Stimulated activated CD4-positive, alpha-beta T cell treated with anti-CD3 and anti-CD28 coated beads, Interleukin-15, amount 100 ng/mL, for 1 hour (primary cell): ENCODE data around the gene EFNB2.

ENCODE experiments used
- DNase-seq, 2 donors: peaks; one replicate each; pipeline ENCODE4 v3.0.0-alpha.2; 2020; ENCODE audit warnings: low read depth in 1 of 2, low spot score in 1 of 2

Gene EFNB2

GRCh38 chr13:106503730-106504453, 31.6 kb downstream of the EFNB2 start:
- DNase-seq = no peak

- no peak for DNase-seq
Observed at GRCh38 chr13:106503272-106503671, 32.2 kb downstream of the EFNB2 start.

GRCh38 chr13:106500445-106500844, 35.0 kb downstream of the EFNB2 start:
- no peak for DNase-seq

- no peak for DNase-seq
Observed at GRCh38 chr13:106499896-106500295, 35.6 kb downstream of the EFNB2 start.

- no peak for DNase-seq
Observed at GRCh38 chr13:106499113-106499512, 36.3 kb downstream of the EFNB2 start.

GRCh38 chr13:106498571-106498970, 36.9 kb downstream of the EFNB2 start:
- DNase-seq = no peak

GRCh38 chr13:106498158-106498557, 37.3 kb downstream of the EFNB2 start:
- DNase-seq = no peak

- DNase-seq = no peak
Observed at GRCh38 chr13:106497079-106497478, 38.4 kb downstream of the EFNB2 start.

- DNase-seq = no peak
Observed at GRCh38 chr13:106496072-106496997, 39.1 kb downstream of the EFNB2 start.

GRCh38 chr13:106494936-106495335, 40.5 kb downstream of the EFNB2 start:
- no peak for DNase-seq

- DNase-seq = no peak
Observed at GRCh38 chr13:106494506-106494905, 41.0 kb downstream of the EFNB2 start.

GRCh38 chr13:106493533-106494220, 41.8 kb downstream of the EFNB2 start:
- DNase-seq = no peak

GRCh38 chr13:106492588-106493475, 42.6 kb downstream of the EFNB2 start:
- no peak for DNase-seq

GRCh38 chr13:106491928-106492587, 43.4 kb downstream of the EFNB2 start:
- no peak for DNase-seq

- no peak for DNase-seq
Observed at GRCh38 chr13:106491463-106491862, 44.0 kb downstream of the EFNB2 start.

GRCh38 chr13:106490569-106491321, 44.7 kb downstream of the EFNB2 start:
- no peak for DNase-seq

- no peak for DNase-seq
Observed at GRCh38 chr13:106489849-106490568, 45.5 kb downstream of the EFNB2 start.

- DNase-seq = no peak
Observed at GRCh38 chr13:106488686-106489085, 46.8 kb downstream of the EFNB2 start.

- no peak for DNase-seq
Observed at GRCh38 chr13:106488076-106488475, 47.4 kb downstream of the EFNB2 start.
